SU-DHL-6 (cell line): ENCODE measurements around the gene RNF187.
A peak's percentile ranks its signal among the peaks of the same experiment; 100 is the strongest.

Experiments used
- H2AFZ ChIP-seq: fragments of 200-600 bp; sonication (generic); 2 replicates; pipeline ENCODE4 v1.6.1; 2014; ENCODE audit warnings: low read depth, mild to moderate bottlenecking, moderate library complexity, mixed read lengths, antibody characterized with exemption, low read length; ENCODE audit not compliant: severe bottlenecking
- H3F3A ChIP-seq: fragments of 200-600 bp; shearing (Covaris generic); 2 replicates; pipeline ENCODE4 v1.6.0; 2016; ENCODE audit warnings: antibody characterized with exemption, mild to moderate bottlenecking; ENCODE audit not compliant: insufficient read depth
- H3K27ac ChIP-seq: fragments of 200-600 bp; sonication (generic); 2 replicates; pipeline ENCODE4 v1.5.1; 2016; ENCODE audit warnings: low read depth, mild to moderate bottlenecking, low read length, moderate library complexity, mixed read lengths
- H3K27me3 ChIP-seq: fragments of 200-600 bp; sonication (generic), shearing (Covaris generic); 2 replicates; pipeline ENCODE4 v1.6.0; 2014; ENCODE audit warnings: mild to moderate bottlenecking, low read length
- H3K36me3 ChIP-seq: fragments of 200-600 bp; sonication (generic); 2 replicates; pipeline ENCODE4 v1.6.1; 2014; ENCODE audit warnings: mild to moderate bottlenecking, low read length, mixed read lengths
- H3K4me2 ChIP-seq: fragments of 300-600, 200-600 bp; shearing (Covaris generic), sonication (generic); 2 replicates; pipeline ENCODE4 v1.6.0; 2014; ENCODE audit warnings: low read length, low read depth, mild to moderate bottlenecking; ENCODE audit not compliant: poor library complexity, severe bottlenecking
- H3K4me3 ChIP-seq: fragments of 200-600 bp; sonication (generic); 2 replicates; pipeline ENCODE4 v1.5.1; 2014; ENCODE audit warnings: antibody characterized with exemption, low read length, mild to moderate bottlenecking, mixed read lengths; ENCODE audit not compliant: insufficient read depth, poor library complexity, severe bottlenecking
- H3K79me2 ChIP-seq: fragments of 200-600 bp; sonication (generic); 2 replicates; pipeline ENCODE4 v1.6.1; 2014; ENCODE audit warnings: mild to moderate bottlenecking, low read length, moderate library complexity; ENCODE audit not compliant: insufficient read depth
- H3K9ac ChIP-seq: fragments of 200-600 bp; sonication (generic); 2 replicates; pipeline ENCODE4 v1.7.0; 2014; ENCODE audit warnings: mild to moderate bottlenecking, low read length
- H3K9me2 ChIP-seq: fragments of 200-600 bp; sonication (generic); replicated peaks from 2 replicates; pipeline ENCODE4 v1.6.1; 2014; ENCODE audit warnings: low read length; ENCODE audit not compliant: insufficient read depth
- H3K9me3 ChIP-seq: fragments of 200-600 bp; sonication (generic); 2 replicates; pipeline ENCODE4 v1.6.1; 2014; ENCODE audit warnings: low read length, mixed read lengths; ENCODE audit not compliant: insufficient read depth
- H4K20me1 ChIP-seq: fragments of 200-600 bp; sonication (generic); 2 replicates; pipeline ENCODE4 v1.6.1; 2014; ENCODE audit warnings: low read depth, mild to moderate bottlenecking, antibody characterized with exemption, low read length, moderate library complexity, mixed read lengths
- EZH2phosphoT487 ChIP-seq: fragments of 200-600 bp; sonication (generic), shearing (Covaris generic); conservative IDR thresholded peaks from 2 replicates; pipeline ENCODE4 v1.6.1; 2018; ENCODE audit warnings: mild to moderate bottlenecking, antibody characterized with exemption, low read length, moderate library complexity, mixed read lengths
- TF ChIP-seq, protein P1 (sequence below): fragments of 200-600 bp; sonication (generic); IDR thresholded peaks from one replicate; pipeline ENCODE4 v1.5.1; 2017; ENCODE audit warnings: antibody characterized with exemption, mild to moderate bottlenecking, low read length, moderate library complexity; ENCODE audit not compliant: insufficient read depth, poor library complexity, severe bottlenecking

The RNF187 gene

DNA sequence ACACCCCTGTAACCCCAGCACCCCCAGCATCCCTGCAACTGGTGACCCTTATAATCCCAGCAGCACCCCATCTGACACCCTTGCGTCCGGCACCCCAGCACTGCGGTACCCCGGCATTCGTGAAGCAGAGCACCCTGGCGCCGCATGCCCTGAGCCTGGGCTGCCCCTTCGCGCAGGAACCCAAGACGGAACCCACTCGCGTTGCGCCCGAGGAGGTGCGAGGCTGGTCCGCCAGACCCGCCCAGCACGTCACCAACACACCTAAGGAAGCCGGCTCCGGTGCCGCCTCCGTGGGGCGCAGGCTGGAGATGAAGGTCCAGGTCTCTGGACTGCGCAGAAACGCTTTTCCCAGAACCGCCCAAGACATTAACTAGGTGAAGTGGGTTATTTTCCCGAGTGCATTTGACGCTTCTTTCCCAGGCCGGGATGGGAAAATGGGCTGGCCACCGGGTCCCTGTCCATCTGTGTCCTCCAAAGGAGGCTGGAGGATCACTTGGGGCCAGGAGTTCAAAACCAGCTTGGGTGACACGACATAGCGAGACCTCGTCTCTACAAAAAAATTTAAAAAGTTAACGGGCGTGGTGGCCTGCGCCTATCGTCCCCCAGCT lies 15.9 kb upstream of the RNF187 start:
- TF ChIP-seq, protein P1, sequence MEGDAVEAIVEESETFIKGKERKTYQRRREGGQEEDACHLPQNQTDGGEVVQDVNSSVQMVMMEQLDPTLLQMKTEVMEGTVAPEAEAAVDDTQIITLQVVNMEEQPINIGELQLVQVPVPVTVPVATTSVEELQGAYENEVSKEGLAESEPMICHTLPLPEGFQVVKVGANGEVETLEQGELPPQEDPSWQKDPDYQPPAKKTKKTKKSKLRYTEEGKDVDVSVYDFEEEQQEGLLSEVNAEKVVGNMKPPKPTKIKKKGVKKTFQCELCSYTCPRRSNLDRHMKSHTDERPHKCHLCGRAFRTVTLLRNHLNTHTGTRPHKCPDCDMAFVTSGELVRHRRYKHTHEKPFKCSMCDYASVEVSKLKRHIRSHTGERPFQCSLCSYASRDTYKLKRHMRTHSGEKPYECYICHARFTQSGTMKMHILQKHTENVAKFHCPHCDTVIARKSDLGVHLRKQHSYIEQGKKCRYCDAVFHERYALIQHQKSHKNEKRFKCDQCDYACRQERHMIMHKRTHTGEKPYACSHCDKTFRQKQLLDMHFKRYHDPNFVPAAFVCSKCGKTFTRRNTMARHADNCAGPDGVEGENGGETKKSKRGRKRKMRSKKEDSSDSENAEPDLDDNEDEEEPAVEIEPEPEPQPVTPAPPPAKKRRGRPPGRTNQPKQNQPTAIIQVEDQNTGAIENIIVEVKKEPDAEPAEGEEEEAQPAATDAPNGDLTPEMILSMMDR, result no peak
- H3K9me3 ChIP-seq, result no peaks in the 10 kb centered on the region
- H3K36me3 ChIP-seq, result no peaks in the 10 kb centered on the region
- no peak overlapping the region for H3K27ac ChIP-seq
- no peak overlapping the region for H3K9ac ChIP-seq
- no peak overlapping the region for H2AFZ ChIP-seq
- no peak overlapping the region for H3K4me2 ChIP-seq
- H3K79me2 ChIP-seq, result no peaks in the 10 kb centered on the region
- H3K4me3 ChIP-seq, result no peak overlapping the region
- H3K27me3 ChIP-seq, result no peaks in the 10 kb centered on the region
- H3F3A ChIP-seq, result no peaks in the 10 kb centered on the region
- H4K20me1 ChIP-seq, result no peaks in the 10 kb centered on the region
- no peaks in the 10 kb centered on the region for H3K9me2 ChIP-seq

DNA sequence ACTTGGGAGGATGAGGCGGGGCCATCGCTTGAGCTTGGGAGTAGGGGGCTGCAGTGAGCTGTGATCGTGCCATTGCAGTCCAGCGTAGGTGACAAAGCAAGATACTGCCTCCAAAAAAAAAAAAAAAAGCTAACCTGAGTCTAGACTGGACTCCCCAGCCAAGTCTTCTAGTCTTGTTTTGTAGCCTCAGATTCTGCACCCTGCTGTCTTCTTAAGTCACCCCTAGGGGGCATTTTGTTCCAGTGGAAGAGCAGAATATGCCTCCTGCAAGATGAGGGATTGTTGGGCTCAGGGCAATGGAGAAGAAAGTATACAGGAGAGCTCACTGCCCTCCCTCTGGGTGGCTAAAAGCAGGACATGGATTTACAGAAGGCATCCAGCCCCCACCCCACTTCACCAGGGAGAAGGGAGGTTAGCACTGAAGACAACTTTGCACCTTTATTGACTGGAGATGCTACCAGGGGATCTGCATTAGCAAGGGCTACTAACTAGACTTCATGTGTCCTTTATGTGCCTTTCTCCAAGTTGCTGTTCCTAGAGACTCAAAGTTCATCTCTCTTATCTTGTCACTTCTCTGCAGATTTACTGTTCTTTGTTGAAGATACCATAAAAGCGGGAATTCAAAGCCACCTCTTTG lies 15.3 kb upstream of the RNF187 start:
- Histone ChIP-seq H3K36me3 (no peaks in the 10 kb centered on the region), H3K79me2 (no peaks in the 10 kb centered on the region), H3K27me3 (no peaks in the 10 kb centered on the region), H3K9ac (no peak overlapping the region), H4K20me1 (no peaks in the 10 kb centered on the region), H3K4me2 (no peak overlapping the region), H3F3A (no peaks in the 10 kb centered on the region), H3K27ac (no peak overlapping the region), H3K9me2 (no peaks in the 10 kb centered on the region), H2AFZ (no peak overlapping the region), H3K4me3 (no peak overlapping the region), H3K9me3 (no peaks in the 10 kb centered on the region)
- no peak for TF ChIP-seq EZH2phosphoT487
- TF ChIP-seq, protein P1, result peak; percentile 46

DNA sequence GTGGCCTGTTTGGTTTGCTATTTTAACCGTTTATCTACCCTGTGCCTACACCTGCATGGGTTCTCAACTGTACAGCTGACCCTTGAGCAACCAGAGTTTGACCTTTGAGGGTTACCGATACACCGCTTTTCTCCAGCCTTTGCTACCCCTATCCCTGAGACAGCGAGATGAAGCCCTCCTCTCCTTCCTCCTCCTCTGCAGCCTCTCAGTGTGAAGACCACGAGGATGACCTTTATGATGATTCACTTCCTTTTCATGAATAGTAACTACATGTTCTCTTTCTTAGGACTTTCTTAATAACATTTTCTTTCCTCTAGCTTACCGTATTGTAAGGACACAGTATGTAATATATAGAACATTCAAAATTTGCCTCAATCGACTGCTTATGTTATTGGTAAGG lies 14.5 kb upstream of the RNF187 start:
- H3K27ac ChIP-seq, result no peak overlapping the region
- no peaks in the 10 kb centered on the region for H4K20me1 ChIP-seq
- no peak overlapping the region for H3K9ac ChIP-seq
- H3F3A ChIP-seq, result no peaks in the 10 kb centered on the region
- H3K4me2 ChIP-seq, result no peak overlapping the region
- TF ChIP-seq, protein P1, result no peak
- TF ChIP-seq EZH2phosphoT487, result no peak
- H3K9me2 ChIP-seq, result no peaks in the 10 kb centered on the region
- no peak overlapping the region for H3K4me3 ChIP-seq
- H3K9me3 ChIP-seq, result no peaks in the 10 kb centered on the region
- no peaks in the 10 kb centered on the region for H3K27me3 ChIP-seq
- H2AFZ ChIP-seq, result no peak overlapping the region
- H3K36me3 ChIP-seq, result no peaks in the 10 kb centered on the region
- no peaks in the 10 kb centered on the region for H3K79me2 ChIP-seq
